Muscle layer of duodenum (tissue), 2 donors: ENCODE data around the gene TEX14.
"Not testable (repeated sequence)": the region's sequence is repeated elsewhere in the genome, so short reads cannot be mapped to it uniquely, and the experiment has no call there.

Experiments
- H3K27ac ChIP-seq: one replicate; pipeline ENCODE4 v1.7.0; 2013; ENCODE audit warnings: mild to moderate bottlenecking, low read length
- H3K27me3 ChIP-seq: one replicate; pipeline ENCODE4 v1.7.0; 2013; ENCODE audit warnings: low read depth, mild to moderate bottlenecking, control low read depth, low read length
- H3K36me3 ChIP-seq, 2 donors: one replicate each; pipeline ENCODE4 v1.7.0; 2013; ENCODE audit warnings: low read length in 2 of 2, control low read depth in 1 of 2, mild to moderate bottlenecking in 1 of 2; ENCODE audit not compliant: insufficient read depth in 2 of 2, control insufficient read depth in 1 of 2
- H3K4me1 ChIP-seq, 2 donors: one replicate each; pipeline ENCODE4 v1.7.0; 2013; ENCODE audit warnings: low read length in 2 of 2, mild to moderate bottlenecking in 2 of 2, control low read depth in 1 of 2, moderate library complexity in 1 of 2; ENCODE audit not compliant: insufficient read depth in 2 of 2, control insufficient read depth in 1 of 2
- H3K4me3 ChIP-seq, 2 donors: one replicate each; pipeline ENCODE4 v1.7.0; 2013; ENCODE audit warnings: low read length in 2 of 2, low read depth in 1 of 2, mild to moderate bottlenecking in 1 of 2
- H3K9me3 ChIP-seq, 2 donors: one replicate each; pipeline ENCODE4 v1.7.0; 2013; ENCODE audit warnings: low read length in 2 of 2, control low read depth in 1 of 2, mild to moderate bottlenecking in 1 of 2; ENCODE audit not compliant: control insufficient read depth in 1 of 2
- donor health status: healthy.

Gene TEX14

GRCh38 chr17:58686980-58687379, 4.9 kb downstream of the TEX14 start:
- H3K27me3 ChIP-seq = no peaks in the 10 kb centered on the region
- H3K27ac ChIP-seq = no peak overlapping the region
- H3K4me1 ChIP-seq = no peaks in the 10 kb centered on the region
- H3K9me3 ChIP-seq = no peaks in the 10 kb centered on the region
- no peak overlapping the region for H3K4me3 ChIP-seq
- no peaks in the 10 kb centered on the region for H3K36me3 ChIP-seq

GRCh38 chr17:58684462-58684861, 7.4 kb downstream of the TEX14 start:
- not testable (repeated sequence) for H3K27me3 ChIP-seq, H3K27ac ChIP-seq, H3K9me3 ChIP-seq, H3K4me3 ChIP-seq, H3K4me1 ChIP-seq, H3K36me3 ChIP-seq

DNA sequence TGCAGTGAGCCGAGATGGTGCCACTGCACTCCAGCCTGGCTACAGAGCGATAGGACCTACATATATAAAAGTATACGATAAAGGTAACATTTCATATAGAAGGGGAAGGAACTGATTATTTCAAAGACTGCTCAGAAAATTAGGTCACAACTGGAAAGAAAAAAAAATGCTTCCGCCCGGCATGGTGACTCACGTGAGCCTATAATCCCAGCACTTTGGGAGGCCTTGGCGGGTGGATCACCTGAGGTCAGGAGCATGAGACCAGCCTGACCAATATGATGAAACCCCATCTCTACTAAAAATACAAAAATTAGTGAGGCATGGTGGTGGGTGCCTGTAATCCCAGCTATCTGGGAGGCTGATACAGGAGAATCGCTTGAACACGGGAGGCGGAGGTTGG, 7.8 kb downstream of the TEX14 start:
- Histone ChIP-seq H3K4me1 (no peaks in the 10 kb centered on the region), H3K27ac (no peak overlapping the region), H3K27me3 (no peaks in the 10 kb centered on the region), H3K4me3 (no peak overlapping the region), H3K9me3 (no peaks in the 10 kb centered on the region), H3K36me3 (no peaks in the 10 kb centered on the region)

- Histone ChIP-seq H3K36me3 (no peaks in the 10 kb centered on the region), H3K4me3 (no peak overlapping the region), H3K4me1 (no peaks in the 10 kb centered on the region), H3K27ac (no peak overlapping the region), H3K9me3 (no peaks in the 10 kb centered on the region), H3K27me3 (no peaks in the 10 kb centered on the region)
These were observed 11.8 kb downstream of the TEX14 start for GRCh38 chr17:58680038-58680369.

DNA sequence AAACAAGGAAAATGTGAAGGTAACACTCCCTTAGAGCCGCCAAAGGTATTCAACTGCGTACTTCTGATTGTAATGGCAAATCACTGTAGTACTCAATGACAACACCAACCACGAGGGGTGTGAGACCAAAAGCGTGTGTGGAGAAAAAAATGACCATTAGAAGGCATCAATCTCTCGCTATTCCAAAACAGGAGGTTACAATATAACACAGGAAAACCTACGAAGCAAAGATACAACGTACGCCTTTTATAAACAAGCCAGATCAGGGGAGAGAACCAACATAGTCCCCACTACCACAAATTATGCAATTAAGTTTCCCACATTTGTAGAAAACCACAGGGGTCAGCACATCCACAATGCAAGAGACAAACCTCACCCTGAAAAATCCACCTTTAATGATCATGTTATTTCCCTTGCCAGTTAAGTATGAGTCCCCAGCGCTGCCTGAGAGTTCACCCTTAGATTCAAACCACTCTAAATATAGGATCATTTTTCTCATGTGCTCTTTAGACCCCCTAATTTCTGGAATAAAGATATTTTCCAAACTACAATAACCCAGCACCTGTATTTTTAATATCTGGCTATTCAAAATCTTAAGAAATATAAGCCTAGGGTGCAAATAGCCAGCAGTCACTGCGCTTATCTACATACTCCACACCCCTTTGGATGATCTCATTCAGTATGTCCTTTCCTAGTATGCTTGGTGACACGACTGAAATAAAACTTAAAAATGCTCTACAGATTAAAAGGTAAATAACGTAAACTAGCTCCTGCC, 12.4 kb downstream of the TEX14 start:
- no peaks in the 10 kb centered on the region for H3K27me3 ChIP-seq
- H3K4me3 ChIP-seq = no peak overlapping the region
- no peaks in the 10 kb centered on the region for H3K9me3 ChIP-seq
- no peaks in the 10 kb centered on the region for H3K4me1 ChIP-seq
- H3K36me3 ChIP-seq = no peaks in the 10 kb centered on the region
- H3K27ac ChIP-seq = no peak overlapping the region

- H3K27ac ChIP-seq, H3K36me3 ChIP-seq, H3K4me1 ChIP-seq, H3K4me3 ChIP-seq, H3K27me3 ChIP-seq, H3K9me3 ChIP-seq: not testable (repeated sequence)
These were observed 13.6 kb downstream of the TEX14 start for GRCh38 chr17:58678287-58678686.

GRCh38 chr17:58677194-58677880, 14.5 kb downstream of the TEX14 start:
- Histone ChIP-seq H3K27ac (no peak overlapping the region), H3K9me3 (no peaks in the 10 kb centered on the region), H3K4me3 (no peak overlapping the region), H3K27me3 (no peaks in the 10 kb centered on the region), H3K4me1 (no peaks in the 10 kb centered on the region), H3K36me3 (no peaks in the 10 kb centered on the region)

- Histone ChIP-seq H3K4me1 (no peaks in the 10 kb centered on the region), H3K27ac (no peak overlapping the region), H3K9me3 (no peaks in the 10 kb centered on the region), H3K36me3 (no peaks in the 10 kb centered on the region), H3K4me3 (no peak overlapping the region), H3K27me3 (no peaks in the 10 kb centered on the region)
These were observed 19.9 kb downstream of the TEX14 start for GRCh38 chr17:58671969-58672368.

DNA sequence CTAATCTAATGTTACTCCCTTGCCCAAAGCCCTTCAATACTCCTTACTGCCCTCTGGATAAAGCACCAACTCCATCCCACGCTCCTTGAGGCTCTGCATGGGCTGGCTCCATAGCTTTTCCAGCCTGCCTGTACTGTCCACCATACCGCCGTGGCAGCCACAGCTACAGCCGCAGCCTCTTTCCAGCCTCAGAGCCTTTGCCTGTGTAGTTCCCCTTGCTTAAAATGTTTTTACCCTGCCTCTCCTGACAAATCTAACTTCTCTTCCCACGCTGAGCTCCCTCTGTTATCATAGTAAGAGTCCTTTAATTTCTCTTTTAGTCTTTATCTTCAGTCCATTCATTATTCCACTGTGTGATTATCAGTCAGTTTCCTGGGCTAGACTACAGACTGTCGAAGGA, 22.0 kb downstream of the TEX14 start:
- H3K9me3 ChIP-seq = no peaks in the 10 kb centered on the region
- H3K36me3 ChIP-seq = no peaks in the 10 kb centered on the region
- no peak overlapping the region for H3K27ac ChIP-seq
- no peaks in the 10 kb centered on the region for H3K27me3 ChIP-seq
- H3K4me3 ChIP-seq = no peak overlapping the region
- no peaks in the 10 kb centered on the region for H3K4me1 ChIP-seq

- no peaks in the 10 kb centered on the region for H3K36me3 ChIP-seq
- H3K27me3 ChIP-seq = no peaks in the 10 kb centered on the region
- no peak overlapping the region for H3K27ac ChIP-seq
- no peaks in the 10 kb centered on the region for H3K9me3 ChIP-seq
- no peak overlapping the region for H3K4me3 ChIP-seq
- H3K4me1 ChIP-seq = no peaks in the 10 kb centered on the region
These were observed 23.3 kb downstream of the TEX14 start for GRCh38 chr17:58668598-58668935.

- no peak overlapping the region for H3K27ac ChIP-seq
- H3K4me1 ChIP-seq = no peaks in the 10 kb centered on the region
- H3K36me3 ChIP-seq = no peaks in the 10 kb centered on the region
- H3K4me3 ChIP-seq = no peak overlapping the region
- no peaks in the 10 kb centered on the region for H3K27me3 ChIP-seq
- H3K9me3 ChIP-seq = no peaks in the 10 kb centered on the region
These were observed 23.8 kb downstream of the TEX14 start for GRCh38 chr17:58667934-58668597.
